Glomerular visceral epithelial cell (primary cell): ENCODE results near the gene PCNT.

Source experiments
- DNase-seq: peaks from one replicate; pipeline ENCODE4 v3.0.0-alpha.2; 2016; ENCODE audit errors: extremely low spot score

The PCNT gene

DNA sequence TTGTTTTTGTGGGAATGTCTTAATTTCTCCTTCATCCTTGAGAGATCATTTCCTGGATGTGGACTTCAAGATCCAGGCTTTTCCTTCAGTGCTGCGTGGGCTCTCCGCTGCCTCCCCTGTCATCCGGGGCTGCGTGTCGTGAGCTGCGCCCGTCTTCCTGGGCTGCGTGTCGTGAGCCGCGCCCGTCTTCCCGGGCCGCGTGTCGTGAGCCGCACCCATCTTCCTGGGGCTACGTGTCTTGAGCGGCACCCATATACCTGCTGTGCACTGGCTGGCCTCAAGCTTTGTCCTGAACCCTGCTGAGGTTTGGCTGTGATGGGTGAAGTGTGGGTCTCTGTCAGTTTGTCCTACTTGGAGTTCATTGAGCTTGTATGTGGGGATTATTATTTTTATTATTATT, 55.1 kb downstream of the PCNT start:
- no peak for DNase-seq

DNA sequence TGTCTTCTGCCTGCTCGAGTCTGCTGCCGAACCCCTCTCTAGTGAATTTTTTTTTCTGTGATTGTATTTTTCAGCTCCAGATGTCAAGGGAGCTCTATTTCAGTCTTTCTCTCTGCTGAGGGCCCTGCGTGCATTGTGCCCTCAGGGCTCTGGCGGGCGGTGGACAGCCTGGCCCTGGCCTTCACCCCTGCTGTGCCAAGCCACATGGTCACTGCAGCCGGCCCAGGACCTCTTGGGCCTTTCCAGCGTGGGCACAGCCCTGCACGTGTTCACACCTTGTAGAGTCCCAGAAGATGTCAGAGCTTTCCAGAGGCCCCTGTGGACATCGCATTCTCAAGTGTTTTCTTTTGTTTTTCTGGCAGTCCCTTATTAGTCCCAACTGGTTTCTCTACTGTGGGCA, 55.7 kb downstream of the PCNT start:
- DNase-seq, result no peak

DNA sequence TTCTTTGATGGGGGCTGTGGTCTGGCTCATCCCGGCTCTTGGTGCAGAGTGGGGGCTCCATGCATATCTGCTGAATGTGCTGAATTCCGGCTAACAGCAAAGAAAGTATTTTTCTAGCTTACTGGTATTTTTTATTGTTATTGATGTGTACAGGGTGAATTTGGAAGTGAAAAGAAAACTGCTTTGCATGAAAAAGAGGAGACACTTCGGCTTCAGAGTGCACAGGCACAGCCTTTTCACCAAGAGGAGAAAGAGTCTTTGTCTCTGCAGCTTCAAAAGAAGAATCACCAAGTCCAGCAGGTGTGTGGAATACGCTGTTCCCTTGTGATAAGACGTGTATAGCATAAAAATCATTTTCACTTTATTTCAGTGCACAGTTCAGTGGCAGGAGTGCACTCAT, 57.6 kb downstream of the PCNT start:
- DNase-seq, result no peak

GRCh38 chr21:46384556-46384955, 60.6 kb downstream of the PCNT start:
- no peak for DNase-seq

GRCh38 chr21:46385846-46386733, 62.1 kb downstream of the PCNT start:
- no peak for DNase-seq

- DNase-seq, result no peak
Measured at GRCh38 chr21:46386734-46387088, 62.8 kb downstream of the PCNT start.

DNA sequence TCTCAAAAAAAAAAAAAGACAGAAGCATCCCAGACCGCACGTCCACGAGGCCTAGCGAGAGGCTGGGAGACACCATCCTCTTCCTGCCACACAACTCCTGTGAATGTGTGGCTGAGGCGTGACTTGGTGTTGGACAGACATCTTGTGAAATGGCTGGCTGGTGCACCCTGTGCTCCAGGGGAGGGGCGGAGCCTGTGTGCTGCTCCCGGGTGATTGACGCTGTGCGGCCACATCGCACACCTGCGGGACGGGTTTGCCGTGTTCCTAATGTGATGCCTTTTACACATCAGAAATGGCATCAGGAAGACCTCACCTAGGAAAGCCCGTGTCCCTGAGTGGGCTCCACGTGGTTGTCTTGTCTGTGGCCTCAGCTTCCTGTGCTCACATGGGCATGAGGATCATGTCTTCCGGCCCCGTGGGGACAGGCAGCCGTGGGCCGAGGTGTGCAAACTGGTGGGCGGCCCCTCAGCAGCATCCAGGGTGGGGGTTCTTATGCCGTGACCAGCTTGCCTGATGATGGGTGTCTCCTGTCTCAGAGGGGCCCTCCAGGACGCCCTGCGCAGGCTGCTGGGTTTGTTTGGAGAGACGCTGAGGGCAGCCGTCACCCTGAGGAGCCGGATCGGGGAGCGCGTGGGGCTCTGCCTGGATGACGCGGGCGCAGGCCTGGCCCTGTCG, 64.4 kb downstream of the PCNT start:
- no peak for DNase-seq

- DNase-seq, result no peak
Measured at GRCh38 chr21:46388896-46389295, 64.9 kb downstream of the PCNT start.

DNA sequence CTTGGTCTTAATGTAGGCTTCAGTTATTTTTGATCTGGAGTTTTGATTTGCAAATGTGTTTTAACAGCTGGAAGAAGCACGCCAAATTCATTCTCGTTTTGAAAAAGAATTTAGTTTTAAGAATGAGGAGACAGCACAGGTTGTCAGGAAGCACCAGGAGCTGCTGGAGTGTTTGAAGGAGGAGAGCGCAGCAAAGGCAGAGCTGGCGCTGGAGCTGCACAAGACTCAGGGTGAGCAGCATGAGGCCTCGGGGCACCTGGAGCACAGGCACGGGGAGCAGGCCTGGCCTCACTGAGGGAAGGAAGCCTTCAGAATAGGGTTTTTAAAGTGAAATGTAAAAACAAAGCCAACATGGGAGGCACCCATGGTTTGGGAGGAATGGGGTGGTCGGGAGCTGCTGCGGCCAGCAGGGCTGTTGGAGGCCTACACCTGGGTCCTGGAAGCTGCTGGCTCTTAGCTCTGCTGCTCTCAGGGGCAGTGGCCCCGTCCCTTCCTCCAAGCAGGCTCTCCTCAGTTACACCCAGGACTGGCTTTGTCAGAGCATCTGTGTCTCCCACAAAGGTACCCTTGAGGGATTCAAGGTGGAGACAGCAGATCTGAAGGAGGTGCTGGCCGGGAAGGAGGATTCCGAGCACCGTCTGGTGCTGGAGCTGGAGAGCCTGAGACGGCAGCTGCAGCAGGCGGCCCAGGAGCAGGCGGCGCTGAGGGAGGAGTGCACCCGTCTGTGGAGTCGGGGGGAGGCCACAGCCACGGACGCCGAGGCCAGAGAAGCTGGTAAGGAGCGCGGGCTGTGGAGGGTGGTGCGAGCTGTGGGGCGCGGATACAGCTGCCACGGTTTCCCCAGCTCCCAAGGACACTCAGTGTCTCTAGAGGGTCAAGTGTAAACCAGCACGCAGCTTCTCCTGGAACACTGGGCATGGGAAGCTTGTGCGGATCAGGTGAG, 66.9 kb downstream of the PCNT start:
- no peak for DNase-seq

DNA sequence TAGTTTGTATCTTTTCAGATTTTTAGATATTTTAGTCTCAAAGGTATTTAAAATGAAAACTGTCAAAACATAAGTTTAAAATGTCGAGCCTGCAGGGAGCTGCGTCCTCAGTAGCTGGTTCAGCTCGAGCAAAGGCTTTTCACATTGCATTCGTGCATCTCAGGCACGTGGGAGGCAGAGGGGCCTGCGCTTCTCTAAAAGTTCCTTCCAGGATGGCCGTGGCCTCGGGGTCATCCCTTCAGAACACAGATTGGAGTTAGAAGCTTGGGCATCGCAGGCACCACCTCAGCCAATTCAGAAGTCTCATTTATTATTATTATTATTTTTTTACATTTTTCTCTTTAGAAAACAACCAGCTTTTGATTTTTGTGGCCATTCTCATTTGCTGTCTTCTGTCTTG, 67.8 kb downstream of the PCNT start:
- DNase-seq, result no peak

- DNase-seq, result no peak
Measured at GRCh38 chr21:46392921-46393320, 69.0 kb downstream of the PCNT start.

DNA sequence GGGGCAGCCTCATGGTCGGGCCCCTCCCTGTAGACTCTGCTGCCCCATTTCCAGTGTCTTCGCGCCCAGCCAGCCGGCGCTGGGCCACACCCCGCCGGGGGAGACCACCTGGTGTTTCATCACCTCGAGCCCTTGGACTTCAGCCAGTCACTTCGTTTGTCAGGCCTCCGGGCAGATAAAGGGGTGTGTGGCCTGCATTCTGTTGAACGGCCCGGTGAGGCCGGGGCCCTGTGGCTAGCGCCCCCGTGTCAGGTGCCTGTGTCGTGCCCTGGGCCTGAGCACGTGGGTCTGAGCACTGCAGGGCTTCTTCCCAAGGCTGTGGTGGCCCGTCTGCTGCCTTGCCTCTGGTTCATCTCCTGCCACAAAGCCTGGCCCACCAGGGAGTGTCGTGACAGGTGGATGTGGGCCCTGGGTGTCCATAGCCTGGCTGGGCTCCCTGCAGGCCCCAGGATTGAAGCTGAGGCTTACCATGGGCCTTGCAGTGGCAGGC, 69.5 kb downstream of the PCNT start:
- DNase-seq, result no peak

DNA sequence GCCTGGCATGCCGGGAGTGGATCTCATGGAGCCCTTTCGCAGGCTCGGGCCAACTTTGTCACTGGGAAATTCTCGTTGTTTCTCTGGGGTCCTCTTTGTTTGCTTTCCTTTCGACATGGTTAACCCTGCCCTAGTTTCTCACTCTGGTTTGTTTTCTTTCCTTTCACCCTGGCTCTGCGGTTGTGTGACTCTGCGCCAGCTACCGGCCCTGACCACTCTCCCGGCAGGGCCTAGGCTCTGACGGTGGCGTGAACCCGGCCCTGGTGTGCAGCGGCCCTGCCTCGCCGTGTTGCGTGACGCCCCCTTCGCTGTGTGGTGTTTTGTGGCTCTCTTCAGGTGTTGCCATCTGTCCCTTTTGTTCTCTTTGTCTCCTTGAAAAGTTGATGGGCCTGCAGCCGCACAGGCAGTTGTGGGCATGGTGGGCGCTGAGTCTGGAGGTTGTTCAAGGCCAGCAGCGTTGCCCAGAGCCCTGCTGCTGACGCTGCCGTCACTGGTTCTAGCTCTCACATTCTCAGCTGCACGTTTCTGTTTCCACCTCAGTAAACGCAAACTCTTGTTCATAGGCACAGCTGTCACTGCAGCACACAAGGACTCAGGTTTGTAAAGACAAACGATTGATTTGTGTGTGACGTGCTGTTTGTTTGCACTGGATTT, 70.1 kb downstream of the PCNT start:
- no peak for DNase-seq

DNA sequence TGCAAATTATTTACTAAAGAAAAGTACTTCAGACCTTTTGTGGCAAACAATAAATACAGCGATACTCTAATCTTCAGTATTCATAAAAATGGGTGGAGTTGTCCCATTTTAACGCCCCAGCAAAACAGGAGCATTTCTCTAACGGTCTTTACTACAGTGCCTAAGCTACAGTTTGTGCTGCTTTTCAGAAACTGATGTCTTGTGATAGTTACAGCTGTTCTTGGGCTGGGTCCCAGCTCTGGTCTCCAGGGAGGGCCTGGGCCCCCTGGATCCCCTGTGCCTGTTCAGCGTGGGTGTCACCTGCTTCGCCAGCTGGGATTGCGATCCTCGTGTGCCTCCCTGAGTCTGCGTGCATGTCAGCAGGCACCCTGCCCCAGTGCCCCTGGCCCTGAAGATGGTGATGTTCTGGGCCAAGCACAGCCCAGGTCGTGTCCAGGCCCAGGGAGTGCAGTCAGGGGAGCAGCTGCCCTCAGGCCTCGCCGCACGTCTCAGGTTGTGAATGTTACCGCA, 70.7 kb downstream of the PCNT start:
- DNase-seq, result no peak

DNA sequence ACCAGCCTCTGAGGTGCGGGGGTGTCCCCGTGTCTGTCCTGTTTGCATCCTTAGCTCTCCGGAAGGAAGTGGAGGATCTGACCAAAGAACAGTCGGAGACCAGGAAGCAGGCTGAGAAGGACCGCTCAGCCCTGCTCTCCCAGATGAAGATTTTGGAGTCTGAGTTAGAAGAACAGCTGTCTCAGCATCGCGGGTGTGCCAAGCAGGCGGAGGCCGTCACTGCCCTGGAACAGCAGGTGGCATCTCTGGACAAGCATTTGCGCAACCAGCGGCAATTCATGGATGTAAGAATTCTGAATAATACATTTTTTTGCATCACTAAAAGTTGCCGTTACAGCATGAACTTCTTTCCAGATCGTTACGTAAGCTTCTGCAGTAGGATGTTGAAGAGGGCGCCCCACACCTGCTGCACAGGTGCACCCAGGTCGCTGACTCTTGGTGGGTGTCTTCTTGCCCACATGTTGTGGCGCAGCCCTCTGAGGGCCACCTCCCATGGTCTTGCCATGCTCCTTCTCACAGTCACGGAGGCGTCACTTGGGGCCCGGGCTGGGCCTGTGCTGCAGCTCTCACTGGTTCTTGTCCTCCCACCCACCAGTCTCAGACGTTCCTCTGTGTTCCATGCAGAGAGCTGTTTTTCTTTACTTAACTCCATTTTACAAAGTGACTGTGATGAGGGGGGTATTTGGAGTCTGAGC, 73.4 kb downstream of the PCNT start:
- no peak for DNase-seq

- no peak for DNase-seq
Measured at GRCh38 chr21:46397993-46398392, 74.0 kb downstream of the PCNT start.

DNA sequence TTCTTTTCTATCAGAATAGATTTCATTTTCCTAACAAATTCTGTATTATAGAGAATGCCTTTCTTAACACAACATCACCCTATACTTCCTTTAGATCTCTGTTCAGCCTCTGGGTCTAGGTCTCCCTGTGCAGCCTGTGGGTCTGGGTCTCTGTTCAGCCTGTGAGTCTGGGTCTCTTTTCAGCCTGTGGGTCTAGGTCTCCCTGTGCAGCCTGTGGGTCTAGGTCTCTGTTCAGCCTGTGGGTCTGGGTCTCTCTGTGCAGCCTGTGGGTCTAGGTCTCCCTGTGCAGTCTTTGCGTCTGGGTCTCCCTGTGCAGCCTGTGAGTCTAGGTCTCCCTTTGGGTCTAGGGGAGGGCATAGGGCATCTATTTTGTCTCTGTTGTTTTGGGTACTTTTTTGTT, 75.2 kb downstream of the PCNT start:
- DNase-seq, result no peak

GRCh38 chr21:46399686-46400085, 75.7 kb downstream of the PCNT start:
- DNase-seq, result no peak

DNA sequence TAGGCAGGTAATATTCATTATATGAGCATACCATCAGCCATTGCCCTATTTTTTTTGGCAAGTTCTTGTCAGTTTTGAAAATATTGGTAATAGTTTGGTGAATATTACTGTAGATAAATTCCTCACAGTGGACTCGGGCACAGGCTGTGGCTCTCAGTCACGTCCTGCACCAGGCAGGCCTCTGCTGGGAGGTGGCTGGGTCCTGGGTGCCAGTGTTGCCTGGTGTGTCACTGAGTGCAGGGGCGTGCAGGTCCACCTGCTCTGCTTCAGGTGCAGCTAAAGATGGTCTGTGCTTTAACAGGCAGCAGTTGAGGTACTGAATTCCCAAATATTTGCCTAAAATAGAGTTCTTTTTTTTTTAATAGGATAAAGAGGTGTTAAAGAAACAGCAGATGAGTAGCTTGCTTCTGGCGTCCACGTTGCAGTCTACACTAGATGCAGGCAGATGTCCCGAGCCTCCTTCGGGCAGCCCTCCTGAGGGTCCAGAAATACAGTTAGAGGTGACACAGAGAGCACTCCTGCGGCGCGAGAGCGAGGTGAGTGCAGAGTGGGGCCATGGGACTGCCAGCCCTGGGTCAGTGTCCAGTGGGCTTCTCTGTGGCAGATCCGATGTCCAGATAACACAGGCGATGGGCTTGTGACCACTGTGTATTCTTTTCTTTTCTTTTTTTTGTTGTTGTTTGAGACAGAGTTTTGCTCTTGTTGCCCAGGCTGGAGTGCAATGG, 77.4 kb downstream of the PCNT start:
- DNase-seq, result no peak

DNA sequence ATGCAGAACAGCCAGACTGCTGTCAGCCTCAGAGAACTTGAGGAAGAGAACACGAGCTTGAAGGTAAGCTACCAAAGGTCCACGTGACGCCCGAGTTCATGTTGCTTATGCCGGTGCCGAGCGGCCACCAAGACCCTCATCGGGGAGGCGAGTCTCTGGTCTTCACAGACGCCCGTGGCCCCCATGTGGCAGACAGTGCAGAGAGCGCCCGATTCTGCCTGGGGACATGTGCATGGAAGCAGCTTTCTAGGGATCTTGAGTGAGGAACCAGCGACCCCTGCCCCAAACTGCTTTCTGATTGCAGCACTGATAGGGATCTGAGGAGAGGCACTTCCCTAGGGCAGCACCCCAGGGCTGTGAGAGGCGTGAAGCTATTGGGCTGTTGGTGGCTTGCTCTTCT, 78.5 kb downstream of the PCNT start:
- DNase-seq, result no peak
